Right renal cortex interstitium (tissue), 3 donors: ENCODE measurements around the gene CDPF1. TPM values are rescaled to one million over a fixed set of nuclear protein-coding genes. Genes with fewer than 3 reads are reported as not detected.
"Not testable (repeated sequence)": the region's sequence is repeated elsewhere in the genome, so short reads cannot be mapped to it uniquely, and the experiment has no call there.

Source experiments
- DNase-seq, 3 donors: peaks; one replicate each; pipeline ENCODE4 v3.0.0-alpha.2; 2013; ENCODE audit warnings: low read depth in 3 of 3, low spot score in 2 of 3
- polyA plus RNA-seq, 3 donors: library from polyadenylated mRNA; unstranded; fragments of 120-200 nt; gene quantifications; one replicate each; pipeline ENCODE4 v1.2.1, GENCODE V29; 2013; ENCODE audit not compliant: insufficient read length in 3 of 3

CDPF1 gene
- polyA plus RNA-seq, 3 donors, result 11.6 to 12.5 (median 11.7) TPM

GRCh38 chr22:46286006-46286405 lies 35.9 kb upstream of the CDPF1 start:
- DNase-seq, result no peak

- DNase-seq, result no peak
These were observed 32.0 kb upstream of the CDPF1 start for GRCh38 chr22:46281866-46282678.

GRCh38 chr22:46280999-46281623 lies 31.0 kb upstream of the CDPF1 start:
- no peak for DNase-seq

- no peak for DNase-seq
These were observed 30.1 kb upstream of the CDPF1 start for GRCh38 chr22:46280063-46280817.

GRCh38 chr22:46278656-46279645 lies 28.9 kb upstream of the CDPF1 start:
- no peak for DNase-seq

- no peak for DNase-seq
These were observed 26.5 kb upstream of the CDPF1 start for GRCh38 chr22:46276563-46276962.

GRCh38 chr22:46275455-46276122 lies 25.5 kb upstream of the CDPF1 start:
- no peak for DNase-seq

GRCh38 chr22:46274381-46274780 lies 24.3 kb upstream of the CDPF1 start:
- no peak for DNase-seq

GRCh38 chr22:46273432-46274148 lies 23.5 kb upstream of the CDPF1 start:
- DNase-seq, result no peak

GRCh38 chr22:46272762-46273431 lies 22.8 kb upstream of the CDPF1 start:
- no peak for DNase-seq

GRCh38 chr22:46272196-46272595 lies 22.1 kb upstream of the CDPF1 start:
- DNase-seq, result no peak

- no peak for DNase-seq
These were observed 19.5 kb upstream of the CDPF1 start for GRCh38 chr22:46269564-46269963.

- peak; percentile 41 to 72 (median 66) for DNase-seq
These were observed 17.6 kb upstream of the CDPF1 start, which contains the start of gene TTC38 for GRCh38 chr22:46267431-46268279. TTC38 (plus strand) TSS chr22:46268008; CDS start chr22:46268040, 32 bp downstream.

- DNase-seq, result not testable (repeated sequence)
These were observed 15.5 kb upstream of the CDPF1 start for GRCh38 chr22:46265627-46266026.

- not testable (repeated sequence) for DNase-seq
These were observed 14.4 kb upstream of the CDPF1 start for GRCh38 chr22:46264520-46264919.

- DNase-seq, result no peak
These were observed 13.1 kb upstream of the CDPF1 start, which contains the start of gene PKDREJ for GRCh38 chr22:46263216-46263590. PKDREJ (minus strand) TSS chr22:46263343; CDS start chr22:46263322, 21 bp downstream.

GRCh38 chr22:46262449-46263215 lies 12.5 kb upstream of the CDPF1 start:
- no peak for DNase-seq
